Activated naive CD8-positive, alpha-beta T cell treated with anti-CD3 and anti-CD28 coated beads, Interleukin-2, amount 50 U/mL, for 24 hours (primary cell): ENCODE results near the gene CD84.
"Not testable (repeated sequence)": the region's sequence is repeated elsewhere in the genome, so short reads cannot be mapped to it uniquely, and the experiment has no call there.

ENCODE experiments used
- ATAC-seq: fragments of 150-1000 bp; cut with Tn5 transposase; one replicate; pipeline ENCODE4 v1.10.0; 2021
- DNase-seq: peaks from one replicate; pipeline ENCODE4 v3.0.0; 2021
- H3K27ac Mint-ChIP-seq: one replicate; pipeline ENCODE4 v1.8.0; 2021; ENCODE audit warnings: mild to moderate bottlenecking, mixed read lengths
- H3K27me3 Mint-ChIP-seq: one replicate; pipeline ENCODE4 v1.8.0; 2021; ENCODE audit warnings: mixed read lengths
- H3K36me3 Mint-ChIP-seq: one replicate; pipeline ENCODE4 v1.8.0; 2021; ENCODE audit warnings: low read depth, mixed read lengths
- H3K4me1 Mint-ChIP-seq: one replicate; pipeline ENCODE4 v1.8.0; 2021; ENCODE audit warnings: mixed read lengths
- H3K4me3 Mint-ChIP-seq: one replicate; pipeline ENCODE4 v1.8.0; 2021; ENCODE audit warnings: mild to moderate bottlenecking, moderate library complexity, mixed read lengths
- H3K9me3 Mint-ChIP-seq: one replicate; pipeline ENCODE4 v1.8.0; 2021; ENCODE audit warnings: mixed read lengths

The CD84 gene, protein sequence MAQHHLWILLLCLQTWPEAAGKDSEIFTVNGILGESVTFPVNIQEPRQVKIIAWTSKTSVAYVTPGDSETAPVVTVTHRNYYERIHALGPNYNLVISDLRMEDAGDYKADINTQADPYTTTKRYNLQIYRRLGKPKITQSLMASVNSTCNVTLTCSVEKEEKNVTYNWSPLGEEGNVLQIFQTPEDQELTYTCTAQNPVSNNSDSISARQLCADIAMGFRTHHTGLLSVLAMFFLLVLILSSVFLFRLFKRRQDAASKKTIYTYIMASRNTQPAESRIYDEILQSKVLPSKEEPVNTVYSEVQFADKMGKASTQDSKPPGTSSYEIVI

DNA sequence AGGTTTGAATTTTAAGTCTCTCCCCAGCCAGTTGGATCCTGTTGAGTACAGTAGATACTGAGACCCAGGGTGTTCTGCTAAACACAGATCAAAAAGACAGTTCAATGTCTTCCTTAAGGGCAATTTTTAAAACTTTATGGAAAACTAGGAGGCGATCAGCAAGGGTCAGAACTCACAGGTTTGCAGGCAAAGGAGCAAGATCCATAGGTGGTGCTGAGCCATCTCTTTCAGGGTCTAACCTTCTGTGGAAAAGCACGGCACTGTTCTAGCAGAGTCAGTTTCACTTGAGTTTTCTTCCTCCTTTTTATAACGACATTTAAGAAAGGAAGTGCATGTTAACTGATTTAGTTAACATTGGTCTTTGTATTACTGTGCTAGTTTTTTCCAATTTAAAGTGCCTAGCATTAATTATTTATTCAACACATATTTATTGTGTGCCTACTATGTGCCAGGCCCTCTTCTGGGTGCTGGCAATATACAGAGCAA lies at the start of gene CD84:
Gene CD84 (minus strand): TSS at position 281 of the 486 bp plus-strand sequence. CDS start 59 bp downstream, at position 222.
- Mint-ChIP-seq H3K27ac (peak within 1 kb of the TSS; percentile 97), H3K4me1 (peaks cover 87% of the 10 kb centered on the region), H3K9me3 (peaks cover 7% of the 10 kb centered on the region), H3K27me3 (no peaks in the 10 kb centered on the region), H3K36me3 (peaks cover 27% of the 10 kb centered on the region), H3K4me3 (peak within 1 kb of the TSS; percentile 86)
- no peak for ATAC-seq
- DNase-seq = no peak

DNA sequence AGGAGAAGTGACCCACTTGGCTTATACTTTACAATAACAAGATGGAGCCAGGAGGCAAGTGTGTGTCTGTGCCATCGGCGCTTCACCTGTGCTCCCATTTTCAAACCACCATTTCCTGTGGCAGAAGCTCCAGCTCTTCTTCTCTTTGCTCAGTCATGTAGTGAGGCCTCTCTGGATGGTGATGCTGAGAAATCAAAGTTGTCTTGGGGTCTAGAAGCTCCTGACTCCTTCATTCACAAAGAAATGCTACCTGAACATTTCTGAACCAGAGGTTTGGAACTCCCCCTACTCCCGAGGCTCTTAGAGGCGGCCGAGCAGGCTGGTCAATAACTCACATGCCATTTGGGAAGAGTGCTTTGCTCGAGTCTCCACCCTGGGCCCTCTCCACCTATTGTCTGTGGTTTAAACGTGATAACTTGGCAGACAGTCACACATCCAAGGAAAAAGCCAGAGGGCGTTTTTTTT lies 49.5 kb upstream of the CD84 start:
- Mint-ChIP-seq H3K4me3 (peak overlapping the region; percentile 53), H3K27me3 (no peaks in the 10 kb centered on the region), H3K27ac (peak overlapping the region; percentile 99), H3K36me3 (peaks cover 87% of the 10 kb centered on the region), H3K4me1 (peaks cover 98% of the 10 kb centered on the region), H3K9me3 (no peaks in the 10 kb centered on the region)
- DNase-seq (no peak), ATAC-seq (no peak)

DNA sequence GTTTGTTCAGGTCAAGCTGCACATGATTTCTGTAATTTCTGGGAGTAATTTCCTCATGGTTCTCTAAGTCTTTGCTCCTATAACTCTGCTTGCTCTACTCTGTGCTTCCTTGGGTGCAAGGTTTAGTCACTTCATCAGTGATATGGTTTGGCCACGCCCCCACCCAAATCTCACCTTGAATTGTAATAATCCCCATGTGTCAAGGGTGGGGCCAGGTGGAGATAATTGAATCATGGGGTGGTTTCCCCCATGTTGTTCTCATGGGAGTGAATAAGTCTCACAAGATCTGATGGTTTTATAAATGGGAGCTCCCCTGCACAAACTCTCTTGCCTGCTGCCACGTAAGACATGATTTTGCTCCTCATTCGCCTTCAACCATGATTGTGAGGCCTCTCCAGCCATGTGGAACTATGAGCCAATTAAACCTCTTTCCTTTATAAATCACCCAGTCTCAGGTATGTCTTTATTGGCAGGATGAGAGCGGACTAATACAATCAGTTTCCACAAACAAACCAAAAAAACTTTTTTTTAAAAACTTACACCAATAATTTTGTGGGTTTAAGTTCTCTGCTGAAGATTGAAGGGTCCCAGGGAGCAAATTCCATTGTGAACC lies 48.5 kb upstream of the CD84 start:
- not testable (repeated sequence) for H3K27me3 Mint-ChIP-seq, H3K9me3 Mint-ChIP-seq
- peaks cover 98% of the 10 kb centered on the region for H3K4me1 Mint-ChIP-seq
- peak overlapping the region; percentile 99 for H3K27ac Mint-ChIP-seq
- ATAC-seq (peak; percentile 6), DNase-seq (peak; percentile 70)
- H3K36me3 Mint-ChIP-seq = peaks cover 85% of the 10 kb centered on the region
- H3K4me3 Mint-ChIP-seq = peak overlapping the region; percentile 66

DNA sequence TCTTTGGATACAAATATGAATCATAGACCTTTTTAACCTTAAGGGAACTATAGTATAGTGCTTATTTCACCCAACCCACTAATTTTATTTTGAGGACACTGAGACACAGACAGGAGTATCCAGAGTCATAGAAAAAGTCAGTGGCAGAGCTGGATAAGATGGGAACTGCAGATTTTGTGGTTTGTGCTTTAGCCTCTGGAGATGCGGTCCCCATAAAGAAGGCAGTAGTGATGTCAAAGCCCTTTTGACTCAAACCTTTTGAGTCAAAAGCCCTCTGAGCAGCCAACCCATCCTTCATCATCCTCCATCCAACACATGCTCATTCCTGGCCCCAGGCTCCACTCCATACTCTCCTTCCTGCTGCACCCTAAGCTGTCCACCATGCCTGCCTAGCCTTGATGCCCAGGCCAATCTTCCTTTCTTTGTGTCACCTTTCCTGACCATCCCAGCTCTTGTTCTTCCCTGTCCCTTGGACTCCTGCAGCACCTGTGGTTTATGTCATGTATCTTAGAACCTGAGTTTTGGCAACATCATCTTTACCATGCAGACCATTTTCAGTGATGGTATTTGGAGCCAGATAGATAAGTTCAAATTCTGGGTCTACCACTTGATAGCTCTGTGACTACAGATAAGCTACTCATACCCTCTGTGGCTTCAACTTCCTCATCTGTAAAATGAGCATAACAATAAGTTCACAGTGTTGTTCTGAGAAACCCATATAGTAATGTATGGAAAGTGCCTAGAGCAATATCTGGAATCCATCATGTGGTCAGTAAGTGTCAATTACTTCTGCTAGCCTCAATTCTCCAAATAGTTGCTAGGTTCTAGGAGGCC lies 47.4 kb upstream of the CD84 start:
- Mint-ChIP-seq H3K4me1 (peaks cover 100% of the 10 kb centered on the region), H3K9me3 (no peaks in the 10 kb centered on the region), H3K27ac (peak overlapping the region; percentile 99), H3K36me3 (peaks cover 87% of the 10 kb centered on the region), H3K4me3 (peak overlapping the region; percentile 75), H3K27me3 (no peaks in the 10 kb centered on the region)
- ATAC-seq (peak; percentile 44), DNase-seq (no peak)

DNA sequence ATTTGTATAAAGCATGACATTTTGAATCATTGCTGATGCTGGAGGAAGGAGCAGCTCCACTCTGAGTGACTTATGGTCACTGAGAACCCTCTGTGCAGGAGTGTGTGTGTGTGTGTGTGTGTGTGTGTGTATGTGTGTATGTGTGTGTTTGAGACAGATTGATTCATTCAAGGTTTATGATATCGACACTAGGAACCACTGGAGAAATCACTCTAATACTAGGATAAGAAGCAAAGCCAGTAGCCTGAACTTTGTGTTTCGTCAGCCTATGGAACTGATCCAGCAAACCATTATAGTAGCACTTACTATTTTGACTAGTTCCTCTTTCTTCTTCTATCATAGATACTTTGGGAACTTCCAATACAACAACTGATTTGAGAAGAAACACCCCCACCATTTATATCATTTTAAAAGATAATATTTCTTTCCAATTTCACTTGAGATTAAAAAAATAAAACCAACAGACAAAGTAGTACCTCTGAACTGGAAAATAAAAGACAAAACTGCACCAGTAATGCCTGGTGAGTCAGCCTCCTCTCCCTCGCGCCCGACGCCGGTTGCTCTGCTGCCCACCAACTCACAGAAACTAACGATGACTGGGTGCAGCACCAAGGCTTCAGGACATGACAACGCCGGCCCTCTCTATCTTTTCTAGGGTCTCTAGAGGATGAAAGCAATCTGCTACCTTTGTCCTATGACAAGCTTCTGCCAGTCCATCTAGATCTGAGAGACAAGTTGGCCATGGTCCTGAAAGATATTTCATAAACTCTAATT lies 46.6 kb upstream of the CD84 start:
- ATAC-seq = peak; percentile 43
- Mint-ChIP-seq H3K9me3 (no peaks in the 10 kb centered on the region), H3K4me1 (peaks cover 100% of the 10 kb centered on the region), H3K4me3 (peak overlapping the region; percentile 75), H3K27ac (peak overlapping the region; percentile 99), H3K36me3 (peaks cover 86% of the 10 kb centered on the region), H3K27me3 (no peaks in the 10 kb centered on the region)
- peak; percentile 73 for DNase-seq

DNA sequence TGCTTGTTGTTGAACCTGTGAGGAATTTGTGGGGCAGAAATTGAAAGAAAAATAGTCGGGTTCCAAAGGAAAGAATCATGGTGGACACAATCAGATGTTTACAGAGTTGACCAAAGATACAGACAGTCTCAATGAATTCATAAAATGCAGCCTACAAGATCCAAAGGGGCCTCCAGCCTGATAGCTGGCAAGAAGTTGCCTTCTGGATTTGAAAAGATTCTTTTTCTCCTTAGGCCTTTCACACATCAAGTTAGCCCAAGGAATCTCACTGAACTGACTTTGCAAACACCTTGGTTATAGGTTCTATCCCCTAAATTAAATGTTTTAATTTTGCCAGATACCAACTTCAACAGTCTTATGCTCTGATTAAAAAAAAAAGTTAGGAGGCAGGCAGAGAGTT lies 46.0 kb upstream of the CD84 start:
- peaks cover 82% of the 10 kb centered on the region for H3K36me3 Mint-ChIP-seq
- H3K27me3 Mint-ChIP-seq = no peaks in the 10 kb centered on the region
- no peak for ATAC-seq
- no peak for DNase-seq
- peak overlapping the region; percentile 75 for H3K4me3 Mint-ChIP-seq
- no peaks in the 10 kb centered on the region for H3K9me3 Mint-ChIP-seq
- peak overlapping the region; percentile 99 for H3K27ac Mint-ChIP-seq
- H3K4me1 Mint-ChIP-seq = peaks cover 96% of the 10 kb centered on the region

DNA sequence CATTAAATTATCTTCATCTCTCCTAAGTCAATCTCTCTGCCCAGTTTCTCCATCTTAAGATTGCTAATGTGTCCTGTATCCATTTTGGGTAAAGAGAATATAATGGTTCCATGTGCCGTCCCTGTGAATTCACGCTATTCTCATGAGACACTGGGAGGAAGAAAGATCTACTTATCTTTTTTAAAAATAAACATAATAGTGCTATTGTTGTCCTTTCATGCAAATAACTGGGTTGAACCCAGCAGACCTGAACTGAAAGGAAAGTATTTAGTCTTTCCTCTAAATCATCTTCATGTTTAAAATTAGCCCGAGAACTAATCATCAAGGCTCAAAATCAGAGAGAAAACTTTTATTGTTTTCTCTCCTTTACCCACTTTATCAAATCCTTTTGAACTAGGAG lies 45.2 kb upstream of the CD84 start:
- Mint-ChIP-seq H3K9me3 (no peaks in the 10 kb centered on the region), H3K36me3 (peaks cover 85% of the 10 kb centered on the region), H3K4me3 (peak overlapping the region; percentile 75), H3K4me1 (peaks cover 94% of the 10 kb centered on the region), H3K27ac (peak overlapping the region; percentile 99), H3K27me3 (no peaks in the 10 kb centered on the region)
- ATAC-seq = no peak
- no peak for DNase-seq

DNA sequence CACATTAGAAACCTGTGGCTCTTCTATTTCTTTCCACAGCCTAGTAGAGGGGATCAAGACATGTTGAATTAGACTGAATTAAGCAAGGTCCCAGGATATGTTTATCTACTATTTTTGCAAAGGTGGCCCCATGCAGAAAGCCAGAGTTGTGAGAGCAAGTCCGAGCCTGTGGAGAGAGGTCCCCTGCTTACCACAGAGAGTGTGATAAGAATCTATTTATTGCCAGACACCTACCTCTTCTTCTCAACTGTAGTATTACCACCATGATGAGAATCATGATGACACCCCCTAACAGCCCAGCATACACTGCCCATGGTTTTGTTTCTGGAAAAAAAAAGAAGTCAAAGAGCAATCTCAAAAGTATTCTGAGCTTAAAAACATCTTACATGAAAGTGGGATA lies 44.6 kb upstream of the CD84 start:
- peak overlapping the region; percentile 75 for H3K4me3 Mint-ChIP-seq
- peak; percentile 26 for ATAC-seq

DNA sequence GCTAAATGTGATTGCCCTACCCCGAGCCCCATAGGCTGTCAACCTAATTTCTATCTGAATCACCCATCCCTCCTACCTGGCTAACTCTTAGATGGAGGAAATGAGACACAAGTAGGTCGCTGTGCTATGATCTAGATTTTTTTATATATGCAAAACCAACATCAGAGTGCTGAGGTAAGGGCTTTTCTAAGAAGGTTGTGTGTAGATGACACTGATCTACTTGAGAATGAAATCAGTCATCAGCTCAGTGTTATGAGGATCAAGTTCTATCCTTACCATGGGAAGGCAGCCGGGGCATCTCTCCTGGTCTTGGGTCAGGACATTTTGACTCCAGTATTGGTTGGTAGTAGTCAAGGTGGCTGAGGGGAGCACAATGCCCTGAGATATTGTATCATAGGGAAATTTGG lies 43.9 kb upstream of the CD84 start:
- Mint-ChIP-seq H3K36me3 (peaks cover 85% of the 10 kb centered on the region), H3K4me1 (peaks cover 92% of the 10 kb centered on the region), H3K27me3 (no peaks in the 10 kb centered on the region), H3K9me3 (no peaks in the 10 kb centered on the region), H3K4me3 (peak overlapping the region; percentile 75), H3K27ac (peak overlapping the region; percentile 99)
- DNase-seq (no peak), ATAC-seq (peak; percentile 80)

More for the DNA sequence above, 44.6 kb upstream of the CD84 start:
- Mint-ChIP-seq H3K27ac (peak overlapping the region; percentile 99), H3K36me3 (peaks cover 87% of the 10 kb centered on the region), H3K27me3 (no peaks in the 10 kb centered on the region), H3K4me1 (peaks cover 94% of the 10 kb centered on the region), H3K9me3 (no peaks in the 10 kb centered on the region)
- DNase-seq = no peak

DNA sequence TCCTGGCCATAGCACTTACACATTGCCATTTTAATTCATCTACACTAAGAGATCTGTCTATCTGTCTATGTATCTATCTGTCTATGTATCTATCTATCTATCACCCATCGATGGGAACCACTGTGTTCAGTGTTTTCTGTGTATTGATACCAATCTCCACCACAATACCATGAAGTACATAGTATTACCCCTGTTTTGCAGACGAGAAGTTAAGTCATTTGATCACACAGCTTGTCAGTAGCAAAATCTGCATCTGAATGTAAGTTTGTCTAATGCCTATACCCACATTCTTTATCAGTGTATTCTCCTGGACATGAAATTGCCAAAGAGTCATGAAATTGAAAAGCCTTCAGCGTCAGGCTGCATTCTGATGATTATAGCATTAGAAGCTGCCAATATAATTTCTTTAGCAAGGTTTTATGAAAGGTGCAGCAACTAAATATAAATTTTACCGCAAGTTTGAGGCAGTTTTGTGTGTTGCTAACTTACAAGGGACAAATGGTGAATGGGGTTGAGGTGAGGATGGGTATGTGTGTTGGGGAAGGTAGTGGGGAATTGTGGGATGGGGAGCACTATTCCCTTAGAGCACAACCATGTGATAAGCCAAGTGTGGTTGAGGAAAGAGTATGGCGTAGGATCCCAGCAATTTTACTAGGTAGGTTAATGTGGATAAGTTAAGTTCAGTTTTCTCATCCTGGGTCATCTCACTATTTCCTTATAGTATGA lies 43.4 kb upstream of the CD84 start:
- Mint-ChIP-seq H3K36me3 (peaks cover 84% of the 10 kb centered on the region), H3K27me3 (no peaks in the 10 kb centered on the region), H3K4me1 (peaks cover 90% of the 10 kb centered on the region), H3K9me3 (no peaks in the 10 kb centered on the region), H3K27ac (peak overlapping the region; percentile 99), H3K4me3 (peak overlapping the region; percentile 75)
- DNase-seq = no peak
- ATAC-seq = no peak

DNA sequence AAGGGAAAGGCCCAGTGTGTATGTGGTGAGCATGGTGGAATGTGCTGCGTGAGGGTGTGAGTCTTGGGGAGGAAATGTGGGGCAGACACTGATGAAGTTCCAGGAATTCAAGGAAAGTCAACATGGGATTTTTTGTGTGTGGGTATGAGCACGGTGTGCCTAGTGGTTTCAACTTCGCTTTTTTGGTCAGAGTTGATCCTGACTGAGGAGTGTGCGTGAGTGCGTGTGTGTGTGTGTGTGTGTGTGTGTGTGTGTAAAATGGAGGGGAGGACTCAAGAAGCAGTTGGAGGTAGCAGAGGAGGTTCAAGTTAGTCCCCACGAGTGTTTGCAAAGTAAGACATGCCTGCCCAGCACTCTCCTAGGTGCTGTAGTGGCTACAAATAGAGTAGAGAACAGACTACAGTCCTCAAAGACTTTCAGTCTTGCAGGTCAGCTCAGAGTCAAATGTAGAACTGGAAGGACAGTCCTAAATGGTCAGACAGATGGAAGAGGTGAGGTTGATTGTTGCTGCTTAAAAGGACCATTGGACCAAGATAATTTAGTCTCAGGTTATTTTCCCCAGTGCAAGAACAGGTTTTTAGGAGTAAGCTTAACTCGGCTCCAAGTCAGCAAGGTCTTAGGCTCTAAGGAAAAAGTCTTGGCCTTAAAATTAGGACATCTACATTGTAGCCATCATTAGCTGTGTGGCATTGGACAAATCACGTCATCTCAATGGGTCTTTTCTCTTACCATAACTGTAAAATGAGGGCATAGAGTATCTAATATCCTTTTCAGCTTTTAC lies 42.5 kb upstream of the CD84 start:
- Mint-ChIP-seq H3K4me1 (peaks cover 84% of the 10 kb centered on the region), H3K27ac (peak overlapping the region; percentile 99), H3K27me3 (no peaks in the 10 kb centered on the region), H3K9me3 (no peaks in the 10 kb centered on the region), H3K36me3 (peaks cover 84% of the 10 kb centered on the region), H3K4me3 (peak overlapping the region; percentile 54)
- DNase-seq = no peak
- no peak for ATAC-seq

DNA sequence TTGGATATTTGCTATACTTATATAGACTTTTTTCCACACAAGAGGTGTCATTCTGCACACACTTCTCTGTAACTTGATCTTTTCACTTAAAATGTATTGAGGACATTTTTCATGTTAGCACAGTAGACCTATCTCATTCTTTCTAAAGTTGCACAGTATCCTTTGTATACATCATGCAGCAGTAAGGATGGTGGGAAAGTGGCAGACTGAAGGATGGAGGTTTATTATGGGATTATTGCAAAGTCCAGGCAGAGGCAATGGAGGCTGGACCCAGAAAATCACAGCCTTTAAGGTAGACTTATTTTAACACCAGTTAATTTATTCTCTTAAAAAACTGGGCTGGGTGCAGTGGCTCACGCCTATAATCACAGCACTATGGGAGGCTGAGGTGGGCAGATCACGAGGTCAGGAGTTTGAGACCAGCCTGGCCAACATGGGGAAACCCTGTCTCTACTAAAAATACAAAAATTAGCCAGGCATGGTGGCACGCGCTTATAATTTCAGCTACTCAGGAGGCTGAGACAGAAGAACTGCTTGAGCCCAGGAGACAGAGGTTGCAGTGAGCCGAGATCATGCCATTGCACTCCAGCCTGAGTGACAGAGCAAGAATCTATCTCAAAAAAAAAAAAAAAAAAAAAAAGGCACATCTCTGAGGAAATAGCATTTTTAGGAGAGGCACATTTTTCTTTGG lies 41.8 kb upstream of the CD84 start:
- Mint-ChIP-seq H3K36me3 (peaks cover 87% of the 10 kb centered on the region), H3K4me1 (peaks cover 77% of the 10 kb centered on the region), H3K4me3 (peak overlapping the region; percentile 54), H3K27me3 (no peaks in the 10 kb centered on the region), H3K27ac (peak overlapping the region; percentile 99), H3K9me3 (no peaks in the 10 kb centered on the region)
- ATAC-seq (no peak), DNase-seq (no peak)
